GM21528 (cell line): ENCODE data around the gene FXYD4.

Source experiments
- ATAC-seq: cut with Tn5 transposase; IDR thresholded peaks from one replicate; pipeline ENCODE4 v1.9.1; 2021; ENCODE audit warnings: mild to moderate bottlenecking, moderate library complexity; ENCODE audit not compliant: unreplicated experiment, low FRiP score

FXYD4 gene

DNA sequence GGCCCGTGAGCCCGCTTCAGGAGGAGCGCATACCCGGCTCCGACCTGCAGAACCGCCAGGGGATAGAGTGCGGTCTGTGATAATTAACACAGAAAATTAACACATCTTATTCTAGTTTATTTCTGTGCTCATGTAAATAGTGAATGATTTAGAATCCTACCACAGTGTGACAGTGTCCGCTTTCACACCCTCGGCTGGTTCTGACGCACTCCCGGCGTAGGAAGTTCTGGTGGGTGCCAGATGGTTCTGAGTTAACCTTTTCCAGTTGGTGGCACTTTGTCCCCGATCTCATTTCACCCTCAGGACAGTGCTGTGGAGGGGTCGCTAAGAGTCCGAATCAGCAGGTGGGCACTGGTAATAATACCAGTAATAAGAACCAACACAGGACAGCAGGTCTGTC, 28.3 kb upstream of the FXYD4 start:
- ATAC-seq = no peak

DNA sequence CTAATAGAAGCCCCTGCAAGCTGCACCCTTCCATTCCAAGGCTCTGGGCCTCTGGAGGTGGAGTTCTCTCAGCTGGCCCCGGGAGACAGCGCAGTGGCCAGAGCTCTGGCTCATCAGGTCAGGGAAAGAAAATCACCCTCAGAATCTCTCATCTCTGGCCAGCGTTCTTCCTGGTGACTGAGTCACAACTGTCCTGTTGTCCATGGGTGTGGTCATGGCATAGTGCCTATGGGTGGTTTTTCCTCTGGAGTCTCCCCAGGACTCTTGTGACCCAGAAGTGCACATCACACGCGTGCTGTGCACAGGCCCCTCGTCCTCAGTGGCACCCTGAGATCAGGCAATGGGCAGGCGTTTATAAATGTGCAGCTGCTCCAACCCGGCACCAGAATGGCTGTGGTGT, 27.4 kb upstream of the FXYD4 start:
- no peak for ATAC-seq

DNA sequence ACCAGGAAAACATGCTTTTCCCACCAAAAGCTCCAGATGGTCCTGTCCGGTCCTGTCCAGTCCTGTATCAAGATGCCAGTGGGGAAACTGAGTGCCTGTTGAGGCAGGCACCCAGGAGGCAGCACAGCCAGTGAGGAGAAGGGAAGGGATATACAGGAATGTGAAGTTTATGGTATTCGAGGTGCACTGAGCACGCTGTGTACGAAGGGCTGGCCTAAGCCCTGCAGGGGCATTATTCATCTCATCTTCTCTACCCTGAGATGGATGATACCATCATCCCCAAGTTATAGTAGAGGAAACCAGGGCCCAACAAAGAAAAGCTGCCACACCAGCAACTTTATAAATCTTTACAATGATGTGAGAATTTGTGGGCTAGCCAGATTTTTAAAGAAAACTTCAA, 23.4 kb upstream of the FXYD4 start:
- ATAC-seq = no peak

DNA sequence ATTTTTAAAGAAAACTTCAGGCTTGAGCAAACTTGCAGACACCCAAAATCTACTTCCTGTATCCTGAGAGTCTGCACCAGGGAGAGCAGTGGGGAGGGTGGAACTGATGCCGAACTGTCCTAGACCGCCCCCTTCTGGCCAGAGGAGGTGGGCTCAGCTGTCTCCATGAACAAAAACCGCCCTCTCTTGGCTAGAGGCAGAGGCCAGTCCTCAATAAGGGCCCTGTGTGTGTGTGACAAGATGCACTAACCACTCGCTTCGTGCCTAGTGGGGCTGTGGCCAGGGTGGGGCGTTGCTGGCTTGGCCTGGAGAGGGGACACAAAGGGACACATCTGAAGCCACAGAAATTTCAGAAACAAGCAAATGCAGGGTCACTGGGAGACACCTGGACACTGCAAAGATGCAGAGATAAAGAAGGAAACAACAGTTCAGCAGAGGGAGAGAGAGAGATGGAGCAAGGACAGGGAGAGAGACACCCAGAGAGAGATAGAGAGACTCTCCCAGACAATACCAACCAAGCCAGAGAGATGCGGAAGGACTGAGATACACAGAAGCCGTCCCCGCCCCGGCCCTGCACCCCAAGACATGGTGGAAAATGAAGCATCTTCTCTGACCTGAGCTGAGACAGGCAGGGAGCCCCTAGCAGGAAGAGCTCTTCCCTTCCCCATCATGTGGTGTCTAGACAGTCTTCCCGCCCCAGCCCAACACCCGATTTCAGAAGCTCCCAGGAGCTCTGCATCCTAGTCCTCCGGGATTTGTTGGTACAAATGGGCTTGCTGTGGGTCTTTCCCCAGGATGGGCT, 22.7 kb upstream of the FXYD4 start:
- peak; percentile 98 for ATAC-seq

DNA sequence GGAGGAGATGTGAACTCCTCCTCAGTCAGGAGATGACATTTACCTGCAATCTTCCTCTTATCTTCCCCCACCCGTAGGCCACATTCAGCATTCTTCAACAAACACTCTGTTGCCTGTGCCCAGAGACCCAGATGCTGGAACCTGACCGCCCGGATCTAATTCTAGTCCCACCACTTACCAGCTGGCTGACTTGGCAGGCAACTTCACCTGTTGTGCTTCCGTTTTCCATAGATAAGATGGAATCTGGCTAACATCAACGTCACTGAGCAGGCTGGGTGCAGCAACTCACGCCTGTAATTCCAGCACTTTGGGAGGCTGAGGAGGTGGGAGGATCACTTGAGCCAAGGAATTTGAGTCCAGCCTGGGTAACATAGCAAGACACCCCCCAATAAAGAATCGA, 21.3 kb upstream of the FXYD4 start:
- ATAC-seq = no peak

DNA sequence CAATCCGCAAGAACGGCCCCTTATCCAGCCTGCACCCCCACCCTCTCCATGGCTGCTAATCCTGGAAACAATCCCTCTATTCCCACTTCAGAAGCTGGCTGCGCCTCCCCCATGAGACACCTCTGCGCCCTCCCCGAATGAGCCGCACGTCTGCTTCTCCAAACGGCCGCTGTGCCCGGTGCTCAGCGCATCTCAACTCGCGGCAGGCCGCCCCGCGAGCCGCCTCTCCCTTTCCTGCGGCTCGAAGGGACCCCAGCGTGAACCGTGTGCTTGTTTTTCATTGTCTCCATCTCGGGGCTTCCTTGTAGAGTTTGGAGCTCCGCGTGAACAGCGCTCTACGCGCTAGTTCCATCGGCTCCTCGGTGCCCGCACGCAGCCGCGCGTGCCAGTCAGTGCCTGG, 20.8 kb upstream of the FXYD4 start:
- no peak for ATAC-seq

DNA sequence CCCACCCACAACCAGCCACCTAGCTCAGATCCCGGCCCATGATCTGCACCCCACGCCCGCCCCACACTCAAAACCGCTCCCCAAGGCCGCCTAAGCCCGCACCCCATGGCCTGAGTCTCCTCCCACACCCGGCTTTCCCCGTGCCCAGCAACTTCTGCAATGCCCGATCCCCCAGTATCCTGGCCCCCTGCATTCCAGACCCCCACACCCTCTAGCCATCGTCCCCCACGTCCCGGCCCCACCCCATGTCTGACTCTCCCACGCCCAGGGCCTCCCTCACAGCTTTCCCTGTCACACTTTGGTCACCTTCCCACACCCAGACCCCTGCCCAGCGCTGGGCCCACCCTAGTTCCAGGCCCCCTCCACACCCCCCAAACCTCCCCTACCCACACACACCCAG, 20.1 kb upstream of the FXYD4 start:
- ATAC-seq = no peak

DNA sequence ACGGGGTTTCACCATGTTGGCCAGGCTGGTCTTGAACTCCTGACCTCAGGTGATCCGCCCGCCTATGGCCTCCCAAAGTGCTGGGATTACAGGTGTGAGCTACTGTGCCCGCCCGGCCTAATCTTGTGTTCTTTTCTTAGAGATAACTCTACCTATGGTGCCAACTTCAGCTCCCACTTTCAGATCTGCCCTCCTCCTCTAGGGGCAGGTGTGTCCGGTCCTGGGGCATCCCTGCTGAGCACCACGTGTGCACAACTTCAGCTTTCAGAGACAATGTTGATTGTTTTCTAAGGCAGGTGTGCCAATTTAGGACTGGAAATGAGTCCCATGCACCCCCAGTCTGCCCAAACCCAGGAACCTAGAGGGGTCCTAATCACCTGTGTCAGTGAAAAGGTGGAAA, 18.5 kb upstream of the FXYD4 start:
- no peak for ATAC-seq

DNA sequence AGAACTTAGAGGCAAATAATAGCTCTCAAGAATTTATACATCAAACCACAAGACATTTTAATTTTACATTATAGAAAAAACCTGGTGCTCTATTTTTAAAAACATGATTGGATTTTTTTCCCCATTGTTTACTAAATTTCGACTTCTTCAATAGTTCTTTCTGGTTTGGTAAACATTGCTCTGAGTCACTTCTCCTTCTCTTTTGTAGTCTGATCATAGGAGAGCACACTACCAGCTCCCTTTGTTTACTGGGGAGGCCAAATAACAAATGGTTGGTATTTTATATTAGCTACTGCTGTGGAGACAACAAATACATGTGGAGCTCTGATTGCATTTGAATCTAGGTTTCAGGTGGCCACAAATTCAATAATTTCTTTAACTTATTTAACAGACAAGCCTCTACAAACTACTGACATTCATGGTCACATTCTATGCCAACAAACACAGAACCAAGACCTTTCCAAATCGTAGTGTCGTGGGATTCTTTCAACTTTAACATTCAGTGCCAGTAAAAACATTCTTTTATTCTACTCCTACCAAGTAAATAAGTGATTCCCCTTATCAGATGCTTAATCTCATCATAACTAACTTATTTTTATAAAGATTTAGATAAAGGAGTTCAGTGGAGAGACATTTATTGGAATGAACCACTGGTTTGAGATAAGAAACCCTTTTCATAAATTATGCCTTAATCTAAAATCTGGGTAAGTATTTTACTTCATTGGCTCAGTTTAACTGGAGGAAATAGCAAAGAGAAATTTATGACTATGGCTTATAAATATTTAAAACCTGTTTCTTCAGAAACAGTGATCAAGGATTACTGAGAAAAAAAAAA, 17.7 kb upstream of the FXYD4 start:
- ATAC-seq = no peak

DNA sequence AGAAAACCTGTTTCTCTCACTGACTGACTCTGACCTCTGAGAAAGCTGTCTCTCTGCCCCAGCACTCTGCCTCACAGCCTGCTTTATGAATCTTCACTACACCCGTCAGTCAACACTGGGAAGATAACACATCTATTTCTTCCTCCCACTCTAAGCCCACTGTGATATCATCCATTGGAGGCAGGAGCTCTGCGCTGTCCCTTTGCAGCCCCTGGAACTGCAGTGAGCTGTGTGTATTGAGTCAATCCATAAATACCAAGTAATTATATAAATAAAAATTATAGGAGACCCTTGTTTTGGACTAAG, 17.2 kb upstream of the FXYD4 start:
- ATAC-seq = no peak

DNA sequence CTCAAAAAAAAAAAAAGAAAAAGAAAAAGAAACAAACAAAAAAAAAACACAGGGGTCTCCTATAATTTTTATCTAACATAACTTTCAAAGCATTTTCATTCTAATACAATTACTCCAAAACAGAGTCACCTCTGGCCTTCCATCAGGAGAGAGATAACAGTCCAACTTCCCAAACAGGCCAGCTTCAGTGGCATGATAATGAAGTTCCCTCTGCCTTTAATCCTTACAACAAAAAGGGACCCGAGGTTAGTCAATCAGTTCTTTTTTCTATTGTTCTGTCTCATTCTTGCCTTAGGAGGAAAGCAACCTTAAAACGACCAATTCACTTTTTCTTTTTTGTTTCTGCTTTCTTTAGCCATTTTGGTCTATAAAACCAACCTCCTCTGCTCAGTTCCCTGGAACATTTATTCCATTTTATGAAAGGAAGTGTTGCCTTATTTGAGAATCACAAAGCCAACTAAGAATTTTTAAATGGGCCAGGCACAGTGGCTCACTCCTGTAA, 16.5 kb upstream of the FXYD4 start:
- ATAC-seq = no peak

DNA sequence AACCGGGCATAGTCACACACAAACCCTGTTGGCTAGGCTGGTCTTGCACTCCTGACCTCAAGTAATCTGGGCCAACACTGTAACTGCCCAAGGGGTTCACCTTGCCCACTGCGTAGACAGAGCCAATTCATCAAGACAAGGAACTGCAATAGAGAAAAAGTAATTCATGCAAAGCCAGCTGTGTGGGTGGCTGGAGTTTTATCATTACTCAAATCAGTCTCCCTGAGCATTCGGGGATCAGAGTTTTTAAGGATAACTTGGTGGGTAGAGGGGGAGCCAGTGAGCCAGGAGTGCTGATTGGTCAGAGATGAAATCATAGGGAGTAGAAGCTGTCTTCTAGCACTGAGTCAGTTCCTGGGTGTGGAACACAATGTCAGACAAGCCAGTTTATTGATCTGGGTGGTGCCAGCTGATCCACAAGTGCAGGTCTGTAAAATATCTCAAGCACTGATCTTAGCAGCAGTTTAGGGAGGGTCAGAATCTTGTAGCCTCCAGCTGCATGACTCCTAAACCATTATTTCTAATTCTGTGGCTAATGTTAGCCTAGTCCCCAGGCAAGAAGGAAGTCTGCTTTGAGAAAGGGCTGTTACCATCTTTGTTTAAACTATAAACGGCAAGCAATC, 15.6 kb upstream of the FXYD4 start:
- ATAC-seq = no peak

DNA sequence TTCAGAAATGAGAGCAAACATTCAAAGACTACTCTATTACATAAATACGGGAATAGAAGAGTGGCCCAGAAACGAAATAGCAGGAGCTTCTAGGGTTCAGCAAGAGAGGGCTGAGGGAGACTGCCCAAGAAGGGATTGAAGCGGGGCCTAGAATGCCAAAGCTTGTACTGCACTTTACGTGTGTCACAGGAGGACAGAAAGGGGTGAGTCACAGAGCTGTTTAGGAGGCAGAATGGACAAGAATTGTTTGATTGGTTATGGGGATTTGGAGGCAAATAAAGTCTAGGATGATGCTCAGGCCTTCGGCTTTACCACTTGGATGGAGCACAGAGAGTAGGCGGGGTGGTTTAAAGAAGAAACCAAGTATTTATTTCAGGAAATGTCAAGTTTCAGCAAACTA, 11.3 kb upstream of the FXYD4 start:
- no peak for ATAC-seq

DNA sequence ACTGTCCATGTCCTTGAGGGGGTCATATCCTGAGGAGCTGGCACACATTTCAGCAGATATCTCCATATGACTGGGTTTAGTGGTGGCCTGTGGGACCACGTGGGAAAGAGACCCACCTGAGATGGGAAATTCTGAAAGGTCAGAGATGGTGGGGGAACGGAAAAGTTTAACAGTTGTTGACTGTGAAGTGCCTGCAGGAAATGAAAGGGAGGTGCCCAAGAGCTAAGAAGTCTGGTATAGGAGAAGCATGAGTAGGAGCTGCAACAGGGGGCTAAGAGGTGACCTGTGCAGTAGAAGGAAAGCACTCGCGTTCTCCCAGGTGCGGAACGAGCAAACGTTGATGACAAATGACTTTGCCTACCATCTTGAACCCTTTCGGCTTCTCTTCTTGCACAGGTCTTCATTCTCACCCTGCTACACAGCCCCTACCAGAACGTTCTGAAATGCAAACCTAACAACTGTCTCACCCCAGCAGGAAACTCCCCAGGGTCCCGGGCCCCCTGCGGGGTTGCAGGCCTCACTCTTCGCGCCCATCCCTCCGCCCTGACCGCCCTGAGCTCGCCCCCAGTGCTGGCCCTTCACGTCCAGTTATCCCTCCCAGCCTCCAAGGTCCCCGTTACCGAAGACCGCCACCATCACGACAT, 9.8 kb upstream of the FXYD4 start:
- no peak for ATAC-seq

DNA sequence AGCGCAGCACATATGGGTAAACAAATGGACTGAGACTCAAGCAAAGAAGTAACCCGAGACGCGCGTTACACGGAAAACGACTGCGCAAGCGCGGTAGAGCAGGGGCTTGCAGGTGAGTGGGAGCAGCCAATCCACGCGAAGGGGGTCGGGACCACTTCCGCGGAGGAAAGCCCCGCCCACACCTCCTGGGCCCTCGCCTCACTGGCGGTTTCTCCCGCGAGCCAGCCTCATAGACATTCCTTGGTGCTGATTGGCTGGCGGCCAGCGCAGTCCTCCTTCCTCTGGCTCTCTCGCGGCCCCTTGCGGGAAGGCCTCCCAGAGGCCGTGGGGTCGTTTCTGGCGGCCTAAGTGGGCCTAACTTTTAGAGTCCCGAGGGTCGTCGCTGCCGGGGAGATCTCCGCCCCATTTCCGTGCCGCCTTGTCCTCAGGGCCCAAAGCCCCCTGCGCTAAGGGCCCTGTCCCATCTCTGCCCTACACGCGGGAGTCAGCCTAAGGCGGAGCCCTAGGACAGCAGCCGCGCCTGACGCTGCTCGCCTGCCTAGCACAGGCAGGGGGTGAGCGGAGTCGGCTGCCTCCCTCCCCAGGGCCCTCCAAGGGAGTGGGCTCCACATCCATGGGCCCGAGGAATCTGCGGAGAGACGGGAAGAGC, 9.1 kb upstream of the FXYD4 start:
- ATAC-seq = peak; percentile 96

DNA sequence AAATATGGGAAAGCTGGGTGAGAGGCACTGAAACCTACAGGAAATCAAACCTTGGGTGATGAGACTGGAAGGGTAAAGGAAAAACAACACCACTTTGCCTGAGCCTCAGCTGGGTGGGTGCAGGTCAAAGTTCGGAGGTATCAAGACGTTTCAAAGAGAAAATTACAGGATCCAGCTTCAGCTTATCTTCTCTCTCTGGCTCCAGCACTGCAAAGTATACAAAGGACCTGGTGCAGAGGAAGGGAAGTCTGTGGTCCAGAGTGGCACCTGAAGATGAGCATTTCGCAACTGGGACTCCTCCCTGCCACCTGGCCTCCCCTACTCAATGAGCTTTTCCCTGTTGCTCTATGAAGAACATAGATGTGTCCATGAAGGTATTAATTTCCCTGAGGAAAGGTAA, 6.4 kb upstream of the FXYD4 start:
- no peak for ATAC-seq

DNA sequence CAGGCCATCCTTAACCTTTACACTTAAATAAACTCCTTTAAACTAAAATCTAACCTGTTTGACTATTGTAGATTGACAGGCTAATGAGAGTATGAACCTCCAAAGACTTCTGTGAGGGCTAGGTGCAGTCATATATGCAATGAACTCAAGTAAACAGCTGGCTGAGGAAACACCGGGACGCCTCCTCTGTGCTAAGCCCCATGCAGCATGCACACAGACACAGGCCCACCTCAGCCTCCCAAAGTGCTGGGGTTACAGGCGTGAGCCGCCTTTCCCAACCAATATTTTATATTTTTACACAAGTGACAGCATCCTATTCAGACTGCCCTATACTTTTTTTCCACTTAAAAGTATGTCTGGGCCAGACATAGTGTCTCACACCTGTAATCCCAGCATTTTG, 1.5 kb upstream of the FXYD4 start:
- no peak for ATAC-seq

DNA sequence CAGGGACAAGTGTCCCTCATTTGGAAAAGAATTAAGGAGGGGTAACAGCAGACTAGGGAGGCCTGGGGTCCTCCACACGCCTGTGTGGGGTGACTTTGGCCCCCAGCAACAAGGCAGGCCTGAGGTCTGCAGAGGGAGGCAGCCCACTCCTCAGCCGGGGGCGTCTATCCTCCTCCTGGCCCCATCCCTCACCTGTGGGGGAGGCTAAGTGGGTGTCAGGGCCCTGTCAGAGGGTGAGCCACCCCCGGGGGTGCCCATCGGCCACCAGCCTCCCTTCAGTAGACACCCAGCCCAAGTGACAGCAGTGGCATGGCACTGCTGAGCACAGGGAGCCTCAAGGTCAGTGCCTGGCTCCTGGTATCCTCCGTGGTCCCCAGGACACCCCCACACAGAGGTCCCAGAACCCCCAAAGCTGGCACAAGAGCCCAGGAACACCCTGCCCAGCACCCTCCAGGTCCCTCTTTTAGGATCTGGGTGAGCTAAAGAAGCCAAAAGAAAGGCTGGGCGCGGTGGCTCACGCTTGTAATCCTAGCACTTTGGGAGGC, 693 bp upstream of the FXYD4 start:
- no peak for ATAC-seq

DNA sequence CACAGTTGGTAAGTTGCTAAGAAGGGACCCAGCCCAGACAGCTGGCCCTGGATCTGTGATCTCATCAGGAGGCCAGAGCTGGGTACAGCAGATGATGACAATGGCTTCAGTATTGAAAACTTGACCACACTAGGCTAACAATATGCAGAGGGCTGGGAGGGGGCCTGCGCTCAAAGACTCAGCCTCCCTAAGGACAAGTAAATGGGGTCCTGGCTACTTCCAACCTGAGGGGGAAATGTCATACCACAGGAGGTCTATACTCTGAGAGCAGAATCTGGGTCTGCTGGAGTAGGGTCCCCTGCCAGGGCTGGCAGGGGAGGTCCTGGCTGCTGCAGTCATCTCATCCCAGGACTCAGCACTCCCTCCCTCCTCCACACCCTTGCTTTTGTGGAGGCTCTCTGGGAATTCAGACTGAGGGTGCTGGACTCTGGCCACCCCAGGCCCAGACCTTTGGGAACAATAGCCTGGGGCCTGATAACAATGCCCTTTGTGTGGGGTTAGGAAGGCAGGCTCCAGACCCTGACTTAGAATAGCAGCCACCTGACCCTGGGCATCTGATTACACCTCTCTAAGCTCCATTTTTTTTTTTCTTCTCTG, 1.4 kb downstream of the FXYD4 start:
- ATAC-seq = no peak

DNA sequence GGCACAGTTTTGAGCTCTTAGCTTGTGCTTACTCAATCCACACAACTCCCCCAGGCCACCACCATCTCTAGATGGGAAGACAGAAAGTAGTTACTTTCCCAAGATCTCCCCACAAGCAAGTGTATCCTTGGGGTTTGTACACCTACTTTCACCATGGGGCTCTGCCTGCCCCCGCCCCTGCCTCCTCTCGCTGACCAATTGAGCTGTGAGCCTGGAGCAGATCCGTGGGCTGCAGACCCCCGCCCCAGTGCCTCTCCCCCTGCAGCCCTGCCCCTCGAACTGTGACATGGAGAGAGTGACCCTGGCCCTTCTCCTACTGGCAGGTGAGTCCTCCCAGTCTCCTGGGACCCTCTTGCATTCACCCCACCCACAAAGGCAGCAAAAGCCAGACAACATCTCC, 2.0 kb downstream of the FXYD4 start:
- no peak for ATAC-seq
